Nephron progenitor cell (in vitro differentiated cells): ENCODE results near the gene RFTN1.
A peak's percentile ranks its signal among the peaks of the same experiment; 100 is the strongest.

Experiments
- DNase-seq: peaks from one replicate; pipeline ENCODE4 v3.0.0; 2021
- H3K27ac Mint-ChIP-seq: 2 replicates; pipeline ENCODE4 v1.8.0; 2021; ENCODE audit warnings: mild to moderate bottlenecking, moderate library complexity, mixed read lengths
- H3K27me3 Mint-ChIP-seq: 2 replicates; pipeline ENCODE4 v1.8.0; 2021; ENCODE audit warnings: mild to moderate bottlenecking, low read depth, mixed read lengths; ENCODE audit not compliant: poor library complexity
- H3K36me3 Mint-ChIP-seq: 2 replicates; pipeline ENCODE4 v1.8.0; 2021; ENCODE audit warnings: low read depth, mixed read lengths
- H3K4me1 Mint-ChIP-seq: 2 replicates; pipeline ENCODE4 v1.8.0; 2021; ENCODE audit warnings: mixed read lengths
- H3K4me3 Mint-ChIP-seq: 2 replicates; pipeline ENCODE4 v1.8.0; 2021; ENCODE audit warnings: mild to moderate bottlenecking, moderate library complexity, mixed read lengths
- H3K9me3 Mint-ChIP-seq: 2 replicates; pipeline ENCODE4 v1.8.0; 2021; ENCODE audit warnings: mild to moderate bottlenecking, moderate library complexity, mixed read lengths
- TF ChIP-seq, protein P1 (sequence below): fragments of 200-600 bp; sonication (generic); IDR thresholded peaks from 2 replicates; pipeline ENCODE4 v1.5.0; 2021; ENCODE audit warnings: antibody characterized with exemption

The RFTN1 gene

GRCh38 chr3:16383864-16384263 is 129.6 kb downstream of the RFTN1 start:
- no peak overlapping the region for H3K27ac Mint-ChIP-seq
- peaks cover 19% of the 10 kb centered on the region for H3K4me1 Mint-ChIP-seq
- no peak for DNase-seq
- H3K4me3 Mint-ChIP-seq: no peak overlapping the region
- H3K36me3 Mint-ChIP-seq: peaks cover 30% of the 10 kb centered on the region
- peaks cover 8% of the 10 kb centered on the region for H3K9me3 Mint-ChIP-seq
- peaks cover 6% of the 10 kb centered on the region for H3K27me3 Mint-ChIP-seq
- TF ChIP-seq, protein P1, sequence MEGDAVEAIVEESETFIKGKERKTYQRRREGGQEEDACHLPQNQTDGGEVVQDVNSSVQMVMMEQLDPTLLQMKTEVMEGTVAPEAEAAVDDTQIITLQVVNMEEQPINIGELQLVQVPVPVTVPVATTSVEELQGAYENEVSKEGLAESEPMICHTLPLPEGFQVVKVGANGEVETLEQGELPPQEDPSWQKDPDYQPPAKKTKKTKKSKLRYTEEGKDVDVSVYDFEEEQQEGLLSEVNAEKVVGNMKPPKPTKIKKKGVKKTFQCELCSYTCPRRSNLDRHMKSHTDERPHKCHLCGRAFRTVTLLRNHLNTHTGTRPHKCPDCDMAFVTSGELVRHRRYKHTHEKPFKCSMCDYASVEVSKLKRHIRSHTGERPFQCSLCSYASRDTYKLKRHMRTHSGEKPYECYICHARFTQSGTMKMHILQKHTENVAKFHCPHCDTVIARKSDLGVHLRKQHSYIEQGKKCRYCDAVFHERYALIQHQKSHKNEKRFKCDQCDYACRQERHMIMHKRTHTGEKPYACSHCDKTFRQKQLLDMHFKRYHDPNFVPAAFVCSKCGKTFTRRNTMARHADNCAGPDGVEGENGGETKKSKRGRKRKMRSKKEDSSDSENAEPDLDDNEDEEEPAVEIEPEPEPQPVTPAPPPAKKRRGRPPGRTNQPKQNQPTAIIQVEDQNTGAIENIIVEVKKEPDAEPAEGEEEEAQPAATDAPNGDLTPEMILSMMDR: no peak

DNA sequence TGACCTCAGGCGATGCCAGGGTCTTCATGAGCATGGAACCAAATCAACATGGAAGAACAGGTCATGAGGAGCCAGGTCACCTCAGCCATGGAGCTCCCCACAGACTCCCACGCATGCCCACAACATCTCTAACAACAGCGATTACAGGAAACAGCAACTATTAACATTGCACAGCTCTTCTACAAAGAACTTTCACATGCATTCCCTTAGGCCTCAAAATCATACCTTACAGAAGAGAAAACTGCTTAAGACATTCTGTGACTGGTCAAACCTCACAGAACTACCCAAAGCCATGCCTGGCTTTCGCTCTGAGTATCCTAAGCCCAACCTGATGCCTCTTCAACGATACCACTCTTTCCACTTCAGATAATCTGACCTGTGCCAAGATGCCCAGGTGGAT is 130.7 kb downstream of the RFTN1 start:
- peaks cover 17% of the 10 kb centered on the region for H3K9me3 Mint-ChIP-seq
- H3K4me3 Mint-ChIP-seq: no peak overlapping the region
- DNase-seq: no peak
- TF ChIP-seq, protein P1: no peak
- H3K27ac Mint-ChIP-seq: peak overlapping the region; percentile 47
- H3K4me1 Mint-ChIP-seq: peaks cover 11% of the 10 kb centered on the region
- peaks cover 39% of the 10 kb centered on the region for H3K36me3 Mint-ChIP-seq
- peaks cover 3% of the 10 kb centered on the region for H3K27me3 Mint-ChIP-seq

DNA sequence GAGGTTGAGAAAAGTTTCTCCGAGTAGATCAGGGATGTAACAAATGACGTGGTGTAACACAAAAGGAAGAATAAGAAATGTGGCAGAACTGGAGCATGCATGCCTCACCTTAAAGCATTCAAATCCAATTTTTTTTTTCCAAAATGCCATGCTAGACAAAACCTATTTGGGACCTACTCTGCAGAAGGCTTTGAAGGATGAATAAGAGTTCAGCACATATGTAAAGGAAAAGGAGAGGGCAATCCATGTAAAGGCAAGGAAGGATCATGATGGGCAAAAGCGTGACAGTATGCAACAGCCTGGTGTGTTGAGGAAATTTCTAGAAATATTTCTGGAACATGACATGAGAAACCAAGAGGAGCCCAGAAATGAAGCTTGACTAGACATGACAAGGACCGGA is 132.1 kb downstream of the RFTN1 start:
- no peaks in the 10 kb centered on the region for H3K27me3 Mint-ChIP-seq

GRCh38 chr3:16380421-16380820 is 133.1 kb downstream of the RFTN1 start:
- no peak for DNase-seq
- Mint-ChIP-seq H3K27me3 (no peaks in the 10 kb centered on the region), H3K9me3 (peaks cover 19% of the 10 kb centered on the region), H3K4me1 (peaks cover 22% of the 10 kb centered on the region), H3K4me3 (no peak overlapping the region), H3K36me3 (peaks cover 54% of the 10 kb centered on the region), H3K27ac (no peak overlapping the region)
- TF ChIP-seq, protein P1: no peak

More for the DNA sequence above, 132.1 kb downstream of the RFTN1 start:
- Mint-ChIP-seq H3K4me1 (peaks cover 15% of the 10 kb centered on the region), H3K27ac (no peak overlapping the region), H3K9me3 (peaks cover 19% of the 10 kb centered on the region), H3K36me3 (peaks cover 46% of the 10 kb centered on the region), H3K4me3 (no peak overlapping the region)
- TF ChIP-seq, protein P1: no peak
- DNase-seq: no peak

GRCh38 chr3:16379838-16380237 is 133.7 kb downstream of the RFTN1 start:
- Mint-ChIP-seq H3K36me3 (peaks cover 57% of the 10 kb centered on the region), H3K9me3 (peaks cover 19% of the 10 kb centered on the region), H3K4me1 (peaks cover 28% of the 10 kb centered on the region), H3K27me3 (no peaks in the 10 kb centered on the region), H3K27ac (no peak overlapping the region), H3K4me3 (no peak overlapping the region)
- TF ChIP-seq, protein P1: no peak
- DNase-seq: no peak

- H3K27me3 Mint-ChIP-seq: no peaks in the 10 kb centered on the region
- H3K4me1 Mint-ChIP-seq: peaks cover 37% of the 10 kb centered on the region
- peaks cover 19% of the 10 kb centered on the region for H3K9me3 Mint-ChIP-seq
Observed at GRCh38 chr3:16378920-16379319, 134.6 kb downstream of the RFTN1 start.

More at GRCh38 chr3:16378920-16379319, 134.6 kb downstream of the RFTN1 start:
- TF ChIP-seq, protein P1: no peak
- Mint-ChIP-seq H3K36me3 (peaks cover 57% of the 10 kb centered on the region), H3K27ac (no peak overlapping the region), H3K4me3 (no peak overlapping the region)
- no peak for DNase-seq
